ENCODE data around the gene STAB2.

The STAB2 gene

DNA sequence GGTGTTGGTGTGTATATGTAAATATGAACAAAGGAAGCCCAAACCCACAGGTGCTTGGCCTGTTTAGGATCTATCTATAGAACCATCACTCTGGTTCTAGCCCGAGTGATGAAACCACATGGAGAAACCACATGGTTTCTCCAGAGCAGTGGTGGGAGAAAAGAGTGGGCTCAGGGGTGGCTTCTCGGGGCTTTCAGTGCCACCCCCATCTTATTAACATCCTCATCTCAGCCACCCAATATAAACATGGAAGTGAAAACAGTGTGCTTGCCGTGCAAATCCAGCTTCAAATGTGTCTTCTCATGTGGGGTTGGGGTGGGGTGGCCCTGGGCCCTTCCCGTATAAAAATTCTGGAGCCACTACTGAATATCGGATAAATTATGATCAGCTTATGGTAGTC, 109.0 kb downstream of the STAB2 start:
- no peak for DNase-seq (ENCODE audit: low spot score)

DNA sequence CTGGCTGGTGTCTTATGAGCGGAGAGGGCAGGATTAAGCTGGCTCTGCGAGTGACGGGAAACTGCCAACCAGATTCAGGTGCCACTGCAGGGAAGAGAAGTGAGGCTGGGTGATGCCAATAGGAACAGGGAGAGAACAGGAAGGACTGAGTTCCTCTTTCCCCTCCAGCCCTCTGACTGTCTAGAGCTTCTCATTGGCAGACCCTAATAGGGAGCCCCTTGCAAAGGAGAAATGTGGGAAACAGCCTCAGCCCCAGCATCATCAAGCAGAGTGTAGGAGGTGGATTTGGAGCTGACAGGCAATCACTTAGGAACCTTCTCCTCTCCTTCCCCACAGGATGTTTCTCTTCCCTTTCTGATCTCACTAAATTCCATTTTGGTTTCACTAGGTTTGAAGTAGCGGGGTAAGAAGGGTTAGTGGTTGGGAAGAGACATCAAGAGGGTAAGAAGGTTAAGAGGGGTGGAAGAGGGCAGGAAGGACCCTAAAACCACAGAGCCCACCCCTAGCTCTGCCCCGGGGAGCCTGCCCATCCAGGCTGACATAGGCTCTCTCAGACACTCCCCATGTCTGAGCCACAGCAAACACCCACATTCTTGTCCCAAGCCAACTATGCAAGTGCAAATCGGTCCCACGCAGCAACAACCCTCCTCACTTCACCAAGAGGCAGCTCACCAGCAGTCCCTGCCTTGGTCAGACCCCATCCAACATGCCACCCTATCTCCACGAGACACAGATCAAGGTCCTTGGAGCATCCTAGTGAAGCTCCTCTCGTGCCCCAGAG, 111.1 kb downstream of the STAB2 start:
- DNase-seq (ENCODE audit: low spot score), result peak; percentile 11

DNA sequence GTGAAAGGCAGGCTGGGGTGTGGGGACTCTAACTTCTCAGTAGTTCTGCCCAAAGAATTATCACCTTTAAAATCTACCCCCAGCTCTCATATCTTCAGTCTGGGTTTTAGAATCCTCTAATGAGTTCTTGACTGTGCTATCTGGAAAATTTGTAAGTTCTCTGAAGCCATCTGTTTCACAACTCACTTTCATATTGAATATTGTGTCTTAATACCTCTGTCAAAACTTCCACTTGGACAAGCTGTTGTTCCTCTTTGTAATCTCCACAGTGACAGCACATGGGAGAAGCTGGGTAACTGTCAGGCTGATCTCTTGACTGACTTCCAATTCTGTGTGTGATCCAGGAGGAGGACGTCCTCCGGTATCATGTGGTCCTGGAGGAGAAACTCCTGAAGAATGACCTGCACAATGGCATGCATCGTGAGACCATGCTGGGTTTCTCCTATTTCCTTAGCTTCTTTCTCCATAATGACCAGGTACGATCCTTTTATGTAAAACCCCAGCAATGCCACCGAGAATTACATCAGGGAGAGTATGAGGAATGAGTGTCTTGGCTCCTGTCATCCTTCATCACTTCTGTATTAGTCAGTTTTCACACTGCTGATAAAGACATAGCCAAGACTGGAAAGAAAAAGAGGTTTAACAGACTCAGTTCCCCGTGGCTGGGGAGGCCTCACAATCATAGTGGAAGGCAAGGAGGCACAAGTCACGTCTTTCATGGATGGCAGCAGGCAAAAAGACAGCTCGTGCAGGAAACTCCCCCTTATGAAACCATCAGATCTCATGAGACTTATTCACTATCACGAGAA, 111.9 kb downstream of the STAB2 start:
- DNase-seq (ENCODE audit: low spot score), result no peak

DNA sequence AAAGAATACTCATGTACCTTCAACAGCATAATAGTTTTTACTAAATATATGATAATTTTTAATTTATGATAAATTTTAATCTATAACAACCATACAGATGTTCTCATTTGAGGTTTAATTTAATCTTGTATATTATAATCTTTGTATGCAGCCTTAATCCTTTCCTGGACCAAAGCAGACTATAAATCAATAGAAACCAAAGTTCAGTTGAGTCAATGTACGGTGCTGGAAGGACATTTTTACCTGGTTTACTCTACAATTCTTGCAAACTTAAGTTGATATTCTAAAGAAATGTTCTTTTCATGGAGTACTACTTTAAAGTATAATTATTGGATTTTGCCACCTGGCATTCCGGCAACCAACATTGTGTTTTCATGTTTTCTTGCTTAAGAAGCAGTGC, 118.0 kb downstream of the STAB2 start:
- no peak for DNase-seq (ENCODE audit: low spot score)

DNA sequence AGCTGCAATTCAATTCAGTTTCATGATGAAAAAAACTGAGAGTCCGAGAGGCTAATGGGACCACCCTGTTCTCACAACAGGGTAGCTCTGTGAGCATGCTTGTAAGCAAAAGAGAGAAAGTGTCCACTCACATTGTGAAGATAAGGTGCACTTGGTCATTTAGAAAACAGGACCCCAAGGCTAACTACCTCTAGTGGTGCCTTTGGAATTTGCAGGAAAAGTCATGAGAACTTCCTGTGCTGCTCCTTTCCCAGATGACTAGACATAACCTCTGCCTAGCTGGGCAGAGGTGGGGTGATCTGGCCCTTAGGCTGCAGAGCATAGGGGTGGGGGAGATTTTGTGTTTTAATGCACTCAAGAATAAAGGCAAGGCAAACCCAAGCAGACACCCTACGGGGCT, 118.9 kb downstream of the STAB2 start:
- no peak for DNase-seq (ENCODE audit: low spot score)

DNA sequence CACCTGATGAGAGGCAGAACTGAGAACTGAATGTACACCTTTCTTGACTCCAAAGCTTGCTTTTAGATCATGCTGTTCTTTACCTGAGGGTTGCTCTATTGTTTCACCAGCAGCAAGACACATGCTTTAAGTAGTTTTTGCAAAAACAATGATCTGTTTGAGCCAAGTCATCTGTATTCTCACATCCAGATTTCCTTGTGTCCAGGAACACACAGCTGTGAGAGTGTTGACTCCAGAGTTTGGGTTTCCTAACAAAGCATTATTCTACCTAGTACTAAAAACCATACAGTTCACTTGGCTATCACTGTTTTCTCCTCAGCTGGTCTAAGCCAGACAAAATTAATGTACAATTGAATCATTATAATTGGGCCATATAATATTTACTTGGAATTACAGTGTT, 120.4 kb downstream of the STAB2 start:
- DNase-seq (ENCODE audit: low spot score), result no peak

DNA sequence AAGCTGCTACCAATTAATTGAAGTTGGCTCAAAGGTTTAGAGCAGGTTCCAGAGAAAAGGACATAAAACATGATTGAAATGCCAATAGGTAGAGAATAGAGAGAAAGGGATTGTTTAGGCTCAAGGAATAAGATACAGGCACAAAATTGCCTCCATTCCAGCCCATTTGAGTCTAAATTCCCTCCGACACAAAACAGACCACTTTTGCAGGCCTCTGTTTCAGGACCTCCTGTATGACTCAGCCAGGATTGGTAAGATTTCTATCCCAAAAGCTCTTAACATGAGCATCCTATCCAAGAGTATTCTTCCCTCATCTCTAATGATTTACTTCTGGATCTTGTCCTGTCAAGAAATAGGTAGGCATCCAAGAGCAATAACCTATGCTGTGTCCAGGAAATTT, 123.5 kb downstream of the STAB2 start:
- no peak for DNase-seq (ENCODE audit: low spot score)

DNA sequence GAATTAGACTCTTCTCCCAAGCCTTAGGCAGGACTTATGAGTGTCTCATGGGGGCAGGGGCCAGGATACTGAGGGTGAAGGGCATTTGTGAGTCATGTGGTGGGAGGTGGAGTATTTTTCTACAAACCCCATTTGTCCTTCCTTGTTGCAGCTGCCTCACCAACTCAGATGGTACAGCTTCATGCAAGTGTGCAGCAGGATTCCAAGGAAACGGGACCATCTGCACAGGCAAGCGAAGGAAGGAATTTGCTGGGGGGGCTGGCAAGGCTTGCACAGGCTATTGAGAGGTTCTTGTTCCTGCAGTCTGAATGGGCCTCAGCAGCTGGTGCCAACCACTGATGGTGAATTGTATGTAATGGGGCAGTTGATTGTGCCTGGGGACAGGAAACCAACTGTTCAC, 125.1 kb downstream of the STAB2 start:
- no peak for DNase-seq (ENCODE audit: low spot score)

DNA sequence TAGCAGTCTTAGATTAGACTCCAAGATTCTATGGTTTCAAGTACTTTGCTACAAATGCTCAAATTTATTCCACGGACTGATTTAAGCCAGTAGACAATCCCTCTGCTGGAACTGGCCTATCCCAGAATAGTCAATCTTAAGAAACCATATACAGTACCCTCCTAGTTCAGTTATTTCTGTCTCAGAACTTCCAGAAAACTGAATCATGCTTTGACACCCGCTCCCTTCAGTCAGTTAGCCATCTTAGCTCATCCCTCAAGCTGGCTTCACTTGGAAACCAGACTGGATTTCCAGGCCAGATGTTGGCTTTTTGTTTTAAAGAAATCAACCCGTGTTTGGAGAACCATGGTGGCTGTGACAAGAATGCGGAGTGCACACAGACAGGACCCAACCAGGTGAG, 128.4 kb downstream of the STAB2 start:
- DNase-seq (ENCODE audit: low spot score), result no peak

DNA sequence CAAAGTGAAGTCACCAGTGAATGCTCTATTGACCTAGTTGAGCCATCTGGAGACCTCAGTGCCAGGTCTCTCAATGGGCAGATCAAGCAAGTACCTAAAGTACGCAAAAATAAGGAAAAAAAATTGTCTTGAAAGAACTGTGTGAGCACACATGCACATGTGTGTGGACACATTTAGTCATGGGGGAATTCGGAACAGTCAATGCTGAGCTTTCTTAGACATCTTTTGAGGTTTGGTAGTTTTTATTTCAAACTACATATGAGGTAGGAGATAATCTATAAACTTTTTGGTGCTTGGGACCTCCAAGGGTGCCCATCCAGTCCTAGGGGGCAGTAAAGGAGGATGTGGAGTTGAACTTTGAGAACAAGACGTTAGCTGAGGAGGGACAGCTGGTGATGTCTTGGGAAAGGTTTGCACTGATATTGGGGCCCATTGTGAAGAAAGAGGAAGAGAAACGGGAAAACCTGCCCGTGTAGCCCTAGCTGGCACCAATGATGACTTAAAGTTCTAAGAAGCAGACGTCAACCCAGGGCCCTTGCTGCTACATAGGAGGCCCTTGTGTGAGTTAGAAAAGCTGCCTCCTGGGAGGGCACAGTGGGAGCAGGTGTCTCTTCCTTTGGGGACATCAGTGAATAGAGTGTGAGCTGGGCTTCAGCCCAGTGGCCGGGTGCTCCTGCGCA, 129.6 kb downstream of the STAB2 start:
- no peak for DNase-seq (ENCODE audit: low spot score)

DNA sequence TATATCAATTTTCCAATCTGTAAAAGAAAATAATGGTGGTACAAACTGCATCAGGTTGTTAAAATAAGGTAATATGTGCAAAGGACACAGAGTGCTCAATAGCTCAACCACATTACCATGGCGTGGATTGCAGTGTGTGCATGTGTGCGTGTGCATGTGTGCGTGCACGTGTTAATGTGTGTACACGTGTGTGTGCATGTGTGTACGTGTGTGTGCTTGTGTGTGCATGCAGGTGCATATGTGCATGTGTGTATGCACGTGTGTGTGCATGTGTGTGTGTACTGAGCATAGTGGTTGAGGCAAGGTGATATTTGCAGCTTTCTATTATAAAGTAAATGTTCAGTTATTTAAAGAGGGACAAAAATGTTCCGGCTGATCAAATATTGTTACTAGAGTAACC, 138.3 kb downstream of the STAB2 start:
- no peak for DNase-seq (ENCODE audit: low spot score)

DNA sequence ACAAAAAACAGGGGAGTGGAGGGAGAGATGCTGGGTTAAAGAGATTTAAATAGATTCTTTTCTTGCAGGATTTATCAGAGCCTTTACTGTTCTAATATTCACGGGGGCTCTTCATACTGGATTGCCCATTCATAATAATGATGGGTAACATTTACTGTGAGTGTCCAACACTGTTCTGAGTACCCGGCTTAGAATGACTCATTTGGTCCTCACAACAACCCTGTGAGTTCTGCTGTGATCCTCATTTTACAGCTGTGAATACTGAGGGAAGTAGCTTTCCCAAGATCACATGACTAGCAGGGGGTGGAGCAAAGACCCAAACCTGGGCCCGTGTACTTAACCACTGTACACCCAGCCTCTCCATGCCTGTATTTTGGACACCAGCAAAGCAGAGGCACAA, 140.6 kb downstream of the STAB2 start:
- no peak for DNase-seq (ENCODE audit: low spot score)

DNA sequence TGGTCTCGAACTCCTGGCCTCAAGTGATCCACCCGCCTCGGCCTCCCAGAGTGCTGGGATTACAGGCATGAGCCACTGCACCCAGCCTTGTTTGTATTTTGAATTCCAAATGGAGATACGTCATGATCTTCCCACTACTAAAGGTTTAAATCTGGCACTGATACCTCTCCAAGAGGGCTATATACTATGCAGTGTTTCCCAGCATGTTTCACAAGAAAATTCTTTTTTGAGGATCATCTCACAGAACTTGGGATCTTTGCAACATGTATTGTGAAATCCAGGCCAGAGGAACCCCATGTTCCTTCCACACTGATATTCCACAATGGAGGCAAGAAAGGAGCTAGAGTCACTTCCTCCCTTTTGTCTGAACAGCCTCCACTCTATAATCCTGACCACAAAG, 141.2 kb downstream of the STAB2 start:
- DNase-seq (ENCODE audit: low spot score), result no peak

DNA sequence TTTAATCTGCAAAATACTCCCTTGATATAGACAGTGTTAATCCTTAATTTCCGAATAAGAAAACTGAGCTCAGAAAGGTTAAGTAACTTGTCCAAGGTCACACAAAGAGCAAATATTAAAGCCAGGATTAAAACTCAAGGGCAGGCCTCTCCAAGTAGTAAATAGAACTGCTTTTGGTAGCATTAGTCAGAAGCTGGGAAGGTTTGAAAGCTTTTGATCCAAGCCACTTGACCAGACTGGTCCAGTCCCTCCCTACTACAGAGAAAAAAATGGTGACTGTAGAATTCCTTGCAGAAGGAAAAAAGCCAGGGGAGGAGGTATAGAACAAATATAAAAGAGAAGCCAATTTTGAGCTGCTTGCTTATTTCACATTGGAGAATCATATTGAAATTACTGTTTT, 142.4 kb downstream of the STAB2 start:
- no peak for DNase-seq (ENCODE audit: low spot score)

DNA sequence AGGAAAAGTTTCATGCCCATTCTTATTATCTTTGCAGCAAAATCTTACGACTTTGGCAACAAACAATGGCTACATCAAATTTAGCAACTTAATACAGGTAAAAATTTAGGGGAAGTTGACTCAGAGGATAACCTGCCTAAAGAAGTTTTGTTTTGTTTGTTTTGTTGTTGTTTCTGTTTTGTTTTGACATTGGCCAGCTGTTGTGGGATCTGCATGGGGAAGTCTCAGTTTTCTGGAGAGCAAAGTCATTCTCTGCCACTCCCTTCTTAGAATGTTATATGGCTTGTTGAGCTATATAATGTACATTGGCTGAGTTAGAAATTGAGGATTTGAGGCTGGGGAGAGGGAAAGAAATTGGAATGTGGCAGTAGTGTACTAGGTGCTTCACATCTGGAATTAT, 144.5 kb downstream of the STAB2 start:
- DNase-seq (ENCODE audit: low spot score), result no peak

DNA sequence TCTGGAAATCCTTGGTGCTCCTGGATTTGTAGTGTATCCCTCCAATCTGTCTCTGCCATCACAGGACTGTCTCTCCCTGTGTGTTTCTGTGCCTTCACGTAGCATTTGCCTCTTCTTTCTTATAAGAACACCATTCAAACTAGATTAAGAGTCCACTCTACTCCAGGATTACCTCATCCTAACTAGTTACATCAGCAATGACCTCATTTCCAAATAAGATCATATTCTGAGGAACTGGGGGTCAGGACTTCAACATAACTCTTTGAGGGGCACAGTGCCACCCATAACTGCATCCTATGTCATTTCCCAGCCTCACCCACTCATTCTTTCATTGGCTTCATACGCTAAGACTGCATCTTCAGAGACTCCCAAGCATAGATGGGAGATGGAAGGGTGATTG, 147.8 kb downstream of the STAB2 start:
- no peak for DNase-seq (ENCODE audit: low spot score)

DNA sequence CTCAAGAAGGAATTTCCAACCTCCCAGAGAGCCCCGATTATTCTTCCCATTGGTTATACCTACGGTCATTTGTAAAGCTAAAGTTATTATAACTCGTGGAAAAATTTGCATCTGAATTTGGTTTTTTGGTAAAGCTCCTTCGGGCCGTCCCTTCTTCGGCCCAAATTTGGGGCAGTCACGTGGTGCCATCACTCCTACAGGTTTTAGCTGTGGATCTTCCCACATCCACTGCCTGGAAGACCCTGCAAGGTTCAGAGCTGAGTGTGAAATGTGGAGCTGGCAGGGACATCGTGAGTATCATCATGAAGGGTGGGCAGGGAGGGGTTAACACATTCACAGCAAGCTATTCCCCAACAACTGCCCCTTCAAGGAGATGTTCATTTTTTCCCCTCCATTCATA, 148.2 kb downstream of the STAB2 start:
- DNase-seq (ENCODE audit: low spot score), result no peak

DNA sequence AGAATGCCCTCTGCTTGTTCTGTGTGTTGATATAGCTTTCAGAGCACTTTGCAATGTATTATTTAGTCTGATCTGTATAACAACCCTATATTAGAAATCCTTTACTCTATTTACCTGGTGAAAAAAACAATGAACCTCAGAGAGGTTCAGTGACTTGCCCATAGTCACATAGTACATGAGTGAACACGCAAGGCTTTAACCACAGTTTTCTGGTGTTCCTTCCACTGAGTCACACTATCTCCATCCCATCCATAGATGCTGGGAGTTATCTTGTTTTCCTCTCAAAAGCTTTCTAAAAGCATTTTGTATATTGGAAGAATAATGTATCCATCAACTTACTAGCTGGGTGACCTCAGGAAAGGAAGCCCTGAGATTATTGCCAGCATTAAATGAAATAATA, 149.5 kb downstream of the STAB2 start:
- no peak for DNase-seq (ENCODE audit: low spot score)

DNA sequence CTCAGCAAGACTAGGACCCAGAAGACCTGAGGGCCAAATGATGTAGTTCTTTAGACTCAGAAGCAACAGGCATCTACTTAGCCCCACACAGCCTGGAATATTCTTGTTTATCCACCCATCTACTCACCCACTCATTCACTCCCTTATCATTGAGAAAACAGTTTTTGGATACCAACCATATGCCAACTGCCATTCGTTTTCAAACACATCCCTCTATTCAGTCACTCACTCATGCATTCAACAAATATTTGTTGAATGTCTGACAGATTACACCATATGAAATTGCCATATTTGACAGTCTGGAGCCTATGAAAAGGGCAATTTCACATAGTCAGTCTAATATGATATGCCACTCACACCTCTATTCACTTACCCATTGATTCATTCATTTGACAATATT, 150.8 kb downstream of the STAB2 start:
- no peak for DNase-seq (ENCODE audit: low spot score)

DNA sequence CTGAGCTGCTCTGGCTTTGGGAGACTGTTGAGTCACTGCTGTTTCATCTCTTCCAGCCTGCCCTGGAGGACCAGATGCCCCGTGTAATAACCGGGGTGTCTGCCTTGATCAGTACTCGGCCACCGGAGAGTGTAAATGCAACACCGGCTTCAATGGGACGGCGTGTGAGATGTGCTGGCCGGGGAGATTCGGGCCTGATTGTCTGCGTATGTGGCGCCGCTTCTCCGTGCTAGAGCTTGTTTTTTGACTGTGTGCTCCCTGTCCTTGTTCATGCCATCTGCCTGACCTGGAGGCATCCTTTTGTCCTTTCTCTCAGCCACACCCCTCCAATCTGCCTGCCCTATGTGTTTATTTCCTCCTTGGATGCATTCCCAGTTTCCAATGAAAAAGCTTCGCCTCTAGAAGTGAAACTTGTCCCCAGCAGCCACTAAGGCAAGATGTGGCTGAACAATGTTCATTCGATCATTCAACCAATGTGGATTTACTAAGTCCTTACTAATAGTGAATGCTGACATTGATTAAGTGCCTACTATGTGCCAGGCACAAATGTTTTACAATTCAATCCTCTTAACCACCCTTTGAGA, 155.4 kb downstream of the STAB2 start:
- DNase-seq (ENCODE audit: low spot score), result peak; percentile 12

DNA sequence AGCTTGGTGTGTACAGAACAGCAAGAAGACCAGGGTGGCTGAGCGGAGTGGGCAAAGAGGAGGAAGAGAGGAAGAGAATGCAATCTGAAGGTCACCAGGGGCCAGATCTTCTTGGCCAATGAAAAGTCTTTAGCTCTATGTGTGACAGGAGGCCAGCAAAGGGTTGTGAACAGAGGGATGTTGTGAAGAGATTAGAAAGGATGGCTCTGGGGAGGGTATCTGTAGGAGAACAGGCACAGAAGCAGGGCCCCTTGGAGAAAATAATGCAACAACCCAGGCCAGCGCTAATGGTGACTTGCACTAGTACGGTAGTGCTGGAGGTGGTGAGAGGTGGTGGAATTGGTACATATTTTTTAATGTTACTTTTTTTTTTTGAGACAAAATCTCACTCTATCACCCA, 156.7 kb downstream of the STAB2 start:
- DNase-seq (ENCODE audit: low spot score), result no peak

DNA sequence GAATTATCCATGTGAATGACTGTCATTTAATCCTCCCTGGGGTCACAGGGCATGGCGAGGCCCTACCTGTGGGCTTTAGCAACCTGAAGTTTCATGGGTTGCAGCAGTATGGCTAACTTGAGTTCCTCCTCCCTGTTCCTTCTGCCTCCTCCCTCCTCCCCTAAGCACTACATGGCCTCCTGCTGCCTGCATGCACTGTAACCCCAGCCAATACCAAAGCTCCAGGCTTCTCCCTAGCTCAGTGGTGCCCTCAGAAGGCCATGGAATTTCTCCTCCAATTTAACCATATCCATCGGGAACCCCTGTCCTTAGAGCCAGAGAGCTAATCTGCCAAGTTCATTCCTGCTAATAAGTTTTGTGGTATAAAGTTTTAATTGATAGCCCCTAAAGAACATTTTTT, 158.9 kb downstream of the STAB2 start:
- no peak for DNase-seq (ENCODE audit: low spot score)

DNA sequence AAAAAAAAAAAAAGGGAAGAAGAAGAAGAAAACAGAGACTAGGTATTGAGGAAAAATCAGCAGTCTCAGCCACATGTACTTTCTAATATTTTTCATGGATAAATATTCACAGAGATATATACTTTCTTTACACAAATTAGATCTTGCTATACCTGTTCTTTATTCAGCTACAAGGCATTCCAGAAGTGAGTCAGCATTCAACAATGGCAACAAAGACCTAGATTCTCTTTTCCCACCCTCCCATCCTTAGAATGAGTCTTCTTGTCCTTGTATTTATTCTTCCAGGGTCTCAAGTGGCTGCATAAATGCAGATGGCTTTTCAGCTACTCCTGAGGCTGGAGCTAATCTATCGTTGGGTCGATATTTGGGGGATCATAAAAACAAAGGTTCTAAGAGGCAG, 160.9 kb downstream of the STAB2 start:
- DNase-seq (ENCODE audit: low spot score), result no peak

Measured in GM03348 (cell line).